GM19193 (cell line): Measurements from ENCODE around the gene INTU.

ENCODE experiments used
- POLR2A ChIP-seq: IDR thresholded peaks from 4 replicates; pipeline ENCODE4 v1.6.1; 2011; ENCODE audit not compliant: insufficient read depth, insufficient read length; ENCODE audit errors: extremely low read depth

INTU gene

GRCh38 chr4:127632420-127633403 lies at the start of gene INTU:
Gene INTU (plus strand): TSS chr4:127632957. CDS start chr4:127633035, 78 bp downstream.
- no peak for TF ChIP-seq POLR2A

- TF ChIP-seq POLR2A, result no peak
These were observed 45.7 kb upstream of the INTU start for GRCh38 chr4:127586922-127587571.

GRCh38 chr4:127598656-127599055 lies 34.1 kb upstream of the INTU start:
- no peak for TF ChIP-seq POLR2A

- no peak for TF ChIP-seq POLR2A
These were observed 31.7 kb upstream of the INTU start for GRCh38 chr4:127601029-127601428.

- TF ChIP-seq POLR2A, result no peak
These were observed 27.6 kb upstream of the INTU start for GRCh38 chr4:127604949-127605709.

- TF ChIP-seq POLR2A, result no peak
These were observed 25.9 kb upstream of the INTU start for GRCh38 chr4:127606823-127607222.

GRCh38 chr4:127609484-127609883 lies 23.3 kb upstream of the INTU start:
- TF ChIP-seq POLR2A, result no peak

- no peak for TF ChIP-seq POLR2A
These were observed 22.3 kb upstream of the INTU start for GRCh38 chr4:127610488-127610887.

- TF ChIP-seq POLR2A, result no peak
These were observed 15.9 kb upstream of the INTU start for GRCh38 chr4:127616898-127617297.

- TF ChIP-seq POLR2A, result no peak
These were observed 14.3 kb upstream of the INTU start for GRCh38 chr4:127618427-127618826.

GRCh38 chr4:127622621-127622920 lies 10.2 kb upstream of the INTU start:
- TF ChIP-seq POLR2A, result no peak

- TF ChIP-seq POLR2A, result no peak
These were observed 9.6 kb upstream of the INTU start for GRCh38 chr4:127622921-127623796.

GRCh38 chr4:127623797-127624083 lies 9.0 kb upstream of the INTU start:
- TF ChIP-seq POLR2A, result no peak

- TF ChIP-seq POLR2A, result no peak
These were observed 8.6 kb upstream of the INTU start for GRCh38 chr4:127624173-127624572.

GRCh38 chr4:127629371-127629770 lies 3.4 kb upstream of the INTU start:
- TF ChIP-seq POLR2A, result no peak
